ENCODE data around the gene PTP4A2. TPM values are rescaled to one million over a fixed set of nuclear protein-coding genes. Genes with fewer than 3 reads are reported as not detected.

The PTP4A2 gene
- polyA plus RNA-seq, 1 experiment: 658 TPM

DNA sequence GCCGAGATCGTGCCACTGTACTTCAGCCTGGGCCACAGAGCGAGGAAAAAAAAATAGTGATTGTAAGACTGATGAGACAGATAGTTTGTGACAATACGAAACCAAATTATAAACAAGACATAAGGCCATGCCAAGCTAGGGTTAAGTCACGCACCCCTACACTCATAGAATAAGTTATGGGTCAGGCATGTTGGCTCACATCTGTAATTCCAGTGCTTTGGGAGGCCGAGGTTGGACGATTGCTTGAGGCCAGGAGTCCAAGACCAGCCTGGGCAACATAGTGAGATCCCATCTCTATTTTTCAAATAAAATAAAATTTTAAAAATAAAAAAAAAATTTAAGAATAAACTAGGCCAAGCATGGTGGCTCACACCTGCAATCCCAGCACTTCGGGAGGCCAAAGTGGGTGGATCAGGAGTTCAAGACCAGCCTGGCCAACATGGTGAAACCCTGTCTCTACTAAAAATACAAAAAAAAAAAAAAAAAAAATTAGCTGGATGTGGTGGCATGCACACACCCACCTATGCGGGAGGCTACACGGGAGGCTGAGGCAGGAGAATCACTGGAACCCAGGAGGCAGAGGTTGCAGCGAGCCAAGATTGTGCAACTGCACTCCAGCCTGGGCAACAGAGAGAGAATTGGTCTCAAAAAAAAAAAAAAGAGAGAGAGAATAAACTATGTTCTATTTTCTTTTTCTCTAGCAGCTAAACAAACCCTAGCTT lies 72.3 kb downstream of the PTP4A2 start:
- Histone ChIP-seq H3K27me3 (ENCODE audit: control insufficient read depth, insufficient read depth, low read length) (peaks cover 2% of the 10 kb centered on the region), H3K27ac (ENCODE audit: low read depth, low read length) (no peak overlapping the region), H3K9me3 (ENCODE audit: control insufficient read depth, insufficient read depth, low read length) (no peaks in the 10 kb centered on the region; the same call in 1 of the 2 replicates), H3K4me3 (ENCODE audit: low read depth, low read length) (no peak overlapping the region)
- TF ChIP-seq, protein P1, sequence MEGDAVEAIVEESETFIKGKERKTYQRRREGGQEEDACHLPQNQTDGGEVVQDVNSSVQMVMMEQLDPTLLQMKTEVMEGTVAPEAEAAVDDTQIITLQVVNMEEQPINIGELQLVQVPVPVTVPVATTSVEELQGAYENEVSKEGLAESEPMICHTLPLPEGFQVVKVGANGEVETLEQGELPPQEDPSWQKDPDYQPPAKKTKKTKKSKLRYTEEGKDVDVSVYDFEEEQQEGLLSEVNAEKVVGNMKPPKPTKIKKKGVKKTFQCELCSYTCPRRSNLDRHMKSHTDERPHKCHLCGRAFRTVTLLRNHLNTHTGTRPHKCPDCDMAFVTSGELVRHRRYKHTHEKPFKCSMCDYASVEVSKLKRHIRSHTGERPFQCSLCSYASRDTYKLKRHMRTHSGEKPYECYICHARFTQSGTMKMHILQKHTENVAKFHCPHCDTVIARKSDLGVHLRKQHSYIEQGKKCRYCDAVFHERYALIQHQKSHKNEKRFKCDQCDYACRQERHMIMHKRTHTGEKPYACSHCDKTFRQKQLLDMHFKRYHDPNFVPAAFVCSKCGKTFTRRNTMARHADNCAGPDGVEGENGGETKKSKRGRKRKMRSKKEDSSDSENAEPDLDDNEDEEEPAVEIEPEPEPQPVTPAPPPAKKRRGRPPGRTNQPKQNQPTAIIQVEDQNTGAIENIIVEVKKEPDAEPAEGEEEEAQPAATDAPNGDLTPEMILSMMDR (IDR thresholded peaks at IDR 0.05; ENCODE audit: low read depth, low read length): no peak
- CTCF ChIA-PET: no interaction called here
- no peak for DNase-seq (ENCODE audit: low read depth, low spot score)
- POLR2A ChIA-PET: interaction anchor here (0.6 kb wide), 1 partner anchor 222 kb away, joined by 6 read pairs; no protein-coding TSS in a partner anchor

DNA sequence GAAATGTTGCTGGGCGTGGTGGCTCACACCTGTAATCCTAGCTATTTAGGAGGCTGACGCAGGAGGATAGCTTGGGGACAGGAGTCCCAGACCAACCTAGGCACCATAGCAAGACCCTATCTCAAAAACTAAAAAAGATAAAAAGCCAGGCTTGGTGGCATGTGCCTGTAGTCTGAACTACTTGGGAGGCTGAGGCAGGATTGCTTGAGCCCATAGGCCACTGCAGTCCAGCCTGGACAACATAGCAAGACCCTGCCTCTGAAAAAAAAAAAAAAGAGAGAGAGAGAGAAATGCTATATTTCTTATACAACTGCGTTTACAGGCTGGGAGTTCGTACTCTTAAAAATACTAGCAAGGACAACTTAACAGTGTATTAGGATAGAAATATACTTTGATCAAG lies 76.1 kb downstream of the PTP4A2 start:
- no peak for DNase-seq (ENCODE audit: low read depth, low spot score)
- no peak overlapping the region for H3K27ac ChIP-seq (ENCODE audit: low read depth, low read length)
- no peak overlapping the region for H3K4me3 ChIP-seq (ENCODE audit: low read depth, low read length)
- H3K9me3 ChIP-seq (ENCODE audit: control insufficient read depth, insufficient read depth, low read length): no peaks in the 10 kb centered on the region; the same call in 1 of the 2 replicates
- TF ChIP-seq, protein P1 (IDR thresholded peaks at IDR 0.05; ENCODE audit: low read depth, low read length): no peak
- H3K27me3 ChIP-seq (ENCODE audit: control insufficient read depth, insufficient read depth, low read length): no peaks in the 10 kb centered on the region
- CTCF ChIA-PET: no interaction called here
- POLR2A ChIA-PET: no interaction called here

DNA sequence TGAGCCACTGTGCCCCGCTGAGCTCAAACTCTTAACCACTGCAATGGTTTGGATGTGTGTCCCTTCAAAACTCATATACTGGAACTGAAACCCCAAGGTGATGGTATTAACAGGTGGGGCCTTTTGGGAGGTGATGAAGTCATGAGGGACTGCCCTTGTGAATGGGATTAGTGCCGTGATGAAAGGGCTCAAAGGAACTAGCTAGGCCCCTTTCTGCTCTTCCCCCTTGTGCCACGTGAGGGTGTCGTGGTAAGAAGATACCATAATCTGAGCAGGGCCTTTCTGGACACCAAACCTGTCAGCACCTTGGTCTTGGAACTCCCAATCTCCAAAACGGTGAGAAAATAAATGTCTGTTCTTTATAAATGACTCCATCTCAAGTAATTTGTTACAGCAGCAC lies 76.8 kb downstream of the PTP4A2 start:
- TF ChIP-seq, protein P1 (IDR thresholded peaks at IDR 0.05; ENCODE audit: low read depth, low read length): no peak
- no peak overlapping the region for H3K27ac ChIP-seq (ENCODE audit: low read depth, low read length)
- no peaks in the 10 kb centered on the region for H3K27me3 ChIP-seq (ENCODE audit: control insufficient read depth, insufficient read depth, low read length)
- CTCF ChIA-PET: no interaction called here
- POLR2A ChIA-PET: interaction anchor here (0.6 kb wide), 1 partner anchor 152 kb away, joined by 5 read pairs; the partner anchor contains the start of gene KHDRBS1
- DNase-seq (ENCODE audit: low read depth, low spot score): no peak
- H3K9me3 ChIP-seq (ENCODE audit: control insufficient read depth, insufficient read depth, low read length): no peaks in the 10 kb centered on the region; the same call in 1 of the 2 replicates
- no peak overlapping the region for H3K4me3 ChIP-seq (ENCODE audit: low read depth, low read length)

DNA sequence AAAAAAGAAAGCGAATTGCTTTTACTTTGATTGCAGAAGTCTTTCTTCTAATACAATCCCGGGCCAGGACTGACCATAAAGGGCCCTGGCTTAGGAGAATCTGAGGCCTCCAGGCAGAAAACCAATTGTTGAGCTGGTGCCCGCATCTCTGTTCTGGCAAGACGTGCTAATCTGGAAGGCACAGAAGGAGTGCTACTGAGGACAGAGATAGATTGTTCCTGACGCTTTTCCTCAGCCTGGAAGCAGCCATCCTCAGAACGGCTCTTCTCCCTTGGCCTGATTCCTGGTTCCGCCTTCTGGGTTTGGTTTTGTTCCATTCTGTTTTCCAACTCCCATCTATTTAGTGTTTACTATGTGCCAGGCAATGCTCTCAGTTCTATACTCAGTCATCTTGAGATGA lies 77.6 kb downstream of the PTP4A2 start:
- POLR2A ChIA-PET: no interaction called here
- TF ChIP-seq, protein P1 (IDR thresholded peaks at IDR 0.05; ENCODE audit: low read depth, low read length): no peak
- Histone ChIP-seq H3K9me3 (ENCODE audit: control insufficient read depth, insufficient read depth, low read length) (no peaks in the 10 kb centered on the region; the same call in 1 of the 2 replicates), H3K4me3 (ENCODE audit: low read depth, low read length) (no peak overlapping the region), H3K27ac (ENCODE audit: low read depth, low read length) (no peak overlapping the region), H3K27me3 (ENCODE audit: control insufficient read depth, insufficient read depth, low read length) (no peaks in the 10 kb centered on the region)
- CTCF ChIA-PET: no interaction called here
- no peak for DNase-seq (ENCODE audit: low read depth, low spot score)

DNA sequence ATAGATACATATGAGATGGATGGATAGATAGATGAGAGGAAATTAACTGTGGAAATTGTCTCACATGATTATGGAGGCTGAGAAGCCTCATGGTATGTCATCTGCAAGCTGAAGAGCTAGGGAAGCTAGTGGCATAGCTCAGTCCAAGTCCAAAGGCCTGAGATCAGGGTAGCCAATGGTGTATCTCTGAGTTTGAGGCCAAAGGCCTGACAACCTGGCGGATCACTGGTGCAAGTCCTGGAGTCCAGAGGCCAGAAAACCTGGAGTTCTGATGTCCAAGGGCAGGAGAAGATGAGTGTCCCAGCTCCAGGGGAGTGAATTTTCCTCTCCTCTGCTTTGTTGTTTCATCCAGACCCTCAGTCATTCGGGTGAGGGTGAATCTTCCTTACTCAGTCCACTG lies 78.4 kb downstream of the PTP4A2 start:
- Histone ChIP-seq H3K27ac (ENCODE audit: low read depth, low read length) (no peak overlapping the region), H3K27me3 (ENCODE audit: control insufficient read depth, insufficient read depth, low read length) (no peaks in the 10 kb centered on the region), H3K4me3 (ENCODE audit: low read depth, low read length) (no peak overlapping the region), H3K9me3 (ENCODE audit: control insufficient read depth, insufficient read depth, low read length) (no peaks in the 10 kb centered on the region; the same call in 1 of the 2 replicates)
- ChIA-PET POLR2A (no interaction called here), CTCF (no interaction called here)
- TF ChIP-seq, protein P1 (IDR thresholded peaks at IDR 0.05; ENCODE audit: low read depth, low read length): no peak
- DNase-seq (ENCODE audit: low read depth, low spot score): no peak

All from AG04450 (cell line).